ENCODE results near the gene NDUFB11. TPM values are rescaled to one million over a fixed set of nuclear protein-coding genes. Genes with fewer than 3 reads are reported as not detected.
A peak's percentile ranks its signal among the peaks of the same experiment; 100 is the strongest.

The NDUFB11 gene
- 100 to 1,000 TPM; 109 to 111 TPM for total RNA-seq

- peaks cover 28% of the 10 kb centered on the region for H3K4me1 Mint-ChIP-seq
- peaks cover 3% of the 10 kb centered on the region for H3K9me3 Mint-ChIP-seq
- H3K4me3 Mint-ChIP-seq, result peak within 1 kb of the TSS; percentile 94
- H3K27me3 Mint-ChIP-seq, result no peaks in the 10 kb centered on the region
- peaks cover 35% of the 10 kb centered on the region for H3K36me3 Mint-ChIP-seq (ENCODE audit: low read depth)
- CTCF ChIA-PET, result interaction anchor here (0.6 to 2.4 kb wide), 16 partner anchors 9 to 506 kb away, joined by 3 to 22 read pairs (median 4); no protein-coding TSS in a partner anchor
- peak within 1 kb of the TSS; percentile 99 for H3K27ac Mint-ChIP-seq
- DNase-seq, result peak; percentile 93
- POLR2A ChIA-PET, result interaction anchor here (1.2 kb wide), 1 partner anchor 46 kb away, joined by 6 read pairs; no protein-coding TSS in a partner anchor
These were observed at the start of gene NDUFB11, which contains the start of gene RBM10 for GRCh38 chrX:47144626-47145394. Gene NDUFB11, minus strand, starts transcription at chrX:47144702. Its CDS starts 23 bp downstream, at chrX:47144679. Gene RBM10, plus strand, starts transcription at chrX:47145221. Its CDS starts 2,261 bp downstream, at chrX:47147482.

- Mint-ChIP-seq H3K4me1 (peaks cover 56% of the 10 kb centered on the region), H3K4me3 (peak within 1 kb of the TSS; percentile 96), H3K36me3 (ENCODE audit: low read depth) (peaks cover 21% of the 10 kb centered on the region), H3K27me3 (no peaks in the 10 kb centered on the region), H3K27ac (peak within 1 kb of the TSS; percentile 98), H3K9me3 (no peaks in the 10 kb centered on the region)
- ChIA-PET POLR2A (interaction anchor here (0.6 kb wide), 1 partner anchor 64 kb away, joined by 3 read pairs; no protein-coding TSS in a partner anchor), CTCF (interaction anchor here (0.9 to 1.4 kb wide), 2 partner anchors 11 to 21 kb away, joined by 3 to 4 read pairs; no protein-coding TSS in a partner anchor)
- peak; percentile 94 for DNase-seq
These were observed 49.1 kb upstream of the NDUFB11 start, which contains the start of gene UBA1 for GRCh38 chrX:47193475-47194193. Gene UBA1, plus strand, starts transcription at chrX:47193829. Its CDS starts 4,974 bp downstream, at chrX:47198803.

DNA sequence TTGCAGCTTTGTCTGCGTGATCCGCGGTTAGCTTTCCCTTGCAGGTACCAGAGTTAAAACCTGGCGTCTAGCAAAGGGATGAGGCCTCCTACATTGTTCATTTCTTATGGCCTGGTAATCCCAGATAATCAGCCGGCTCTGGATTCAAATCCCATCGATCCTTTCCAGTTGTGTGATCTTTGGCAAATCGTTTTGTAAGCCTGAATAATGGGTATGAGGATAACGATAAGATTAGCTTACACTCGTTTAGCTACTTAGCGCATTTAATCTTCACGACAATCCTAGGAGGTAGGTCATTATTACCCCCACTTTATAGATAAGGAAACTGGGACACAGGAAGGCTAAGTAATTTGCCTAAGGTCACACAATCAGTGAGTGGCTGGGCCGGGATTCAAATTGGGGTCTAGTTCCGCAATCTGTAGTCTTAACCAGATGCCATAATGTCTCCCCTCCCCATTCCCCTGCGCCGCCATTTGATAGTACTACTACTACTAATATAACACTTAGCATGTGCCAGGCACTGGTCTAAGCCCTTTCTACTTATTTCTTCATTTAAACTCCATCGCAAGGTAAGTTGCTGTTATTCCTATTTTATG, 47.4 kb upstream of the NDUFB11 start:
- Mint-ChIP-seq H3K27ac (peak overlapping the region; percentile 95), H3K4me1 (peaks cover 44% of the 10 kb centered on the region), H3K9me3 (no peaks in the 10 kb centered on the region), H3K27me3 (no peaks in the 10 kb centered on the region), H3K36me3 (ENCODE audit: low read depth) (peaks cover 20% of the 10 kb centered on the region), H3K4me3 (peak overlapping the region; percentile 87)
- CTCF ChIA-PET, result interaction anchor here (1.5 kb wide), 1 partner anchor 26 kb away, joined by 4 read pairs; no protein-coding TSS in a partner anchor
- POLR2A ChIA-PET, result no interaction called here
- no peak for DNase-seq

DNA sequence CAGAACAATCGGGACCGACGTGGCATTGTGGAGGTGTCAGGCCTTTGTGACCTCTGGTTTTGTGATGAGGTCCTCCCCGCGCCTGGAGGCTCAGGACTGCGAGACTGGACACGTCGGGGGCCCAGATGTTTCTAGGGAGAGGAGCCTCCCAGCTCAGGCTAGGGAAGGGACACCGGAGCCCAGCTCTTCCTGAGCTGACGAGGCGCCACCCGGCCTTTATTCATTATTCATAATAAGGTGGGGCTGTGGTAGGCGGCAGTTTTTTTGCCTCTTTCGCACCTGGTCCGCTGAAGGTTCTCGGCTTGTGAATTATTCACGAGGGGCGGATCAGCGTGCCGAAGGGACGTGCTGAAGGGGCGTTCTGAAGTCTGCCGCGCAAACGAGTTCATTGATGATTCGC, 46.8 kb upstream of the NDUFB11 start:
- POLR2A ChIA-PET, result no interaction called here
- H3K4me1 Mint-ChIP-seq, result peaks cover 39% of the 10 kb centered on the region
- H3K4me3 Mint-ChIP-seq, result peak overlapping the region; percentile 87
- CTCF ChIA-PET, result interaction anchor here (1.2 to 2.0 kb wide), 4 partner anchors 26 to 332 kb away, joined by 4 to 9 read pairs (median 6); partner anchors contain the start of genes NDUFB11 and RBM10
- peak overlapping the region; percentile 95 for H3K27ac Mint-ChIP-seq
- peaks cover 19% of the 10 kb centered on the region for H3K36me3 Mint-ChIP-seq (ENCODE audit: low read depth)
- DNase-seq, result peak; percentile 59
- no peaks in the 10 kb centered on the region for H3K27me3 Mint-ChIP-seq
- no peaks in the 10 kb centered on the region for H3K9me3 Mint-ChIP-seq

GRCh38 chrX:47190445-47191269, 46.2 kb upstream of the NDUFB11 start:
- CTCF ChIA-PET, result interaction anchor here (0.9 to 2.0 kb wide), 6 partner anchors 14 to 333 kb away, joined by 3 to 9 read pairs (median 6); partner anchors contain the start of genes NDUFB11 and RBM10
- no peaks in the 10 kb centered on the region for H3K27me3 Mint-ChIP-seq
- POLR2A ChIA-PET, result interaction anchor here (1.0 kb wide), 1 partner anchor 46 kb away, joined by 6 read pairs; the partner anchor contains the start of genes NDUFB11 and RBM10
- no peaks in the 10 kb centered on the region for H3K9me3 Mint-ChIP-seq
- H3K27ac Mint-ChIP-seq, result peak overlapping the region; percentile 95
- H3K36me3 Mint-ChIP-seq (ENCODE audit: low read depth), result peaks cover 15% of the 10 kb centered on the region
- peaks cover 32% of the 10 kb centered on the region for H3K4me1 Mint-ChIP-seq
- H3K4me3 Mint-ChIP-seq, result peak overlapping the region; percentile 87
- peak; percentile 85 for DNase-seq

DNA sequence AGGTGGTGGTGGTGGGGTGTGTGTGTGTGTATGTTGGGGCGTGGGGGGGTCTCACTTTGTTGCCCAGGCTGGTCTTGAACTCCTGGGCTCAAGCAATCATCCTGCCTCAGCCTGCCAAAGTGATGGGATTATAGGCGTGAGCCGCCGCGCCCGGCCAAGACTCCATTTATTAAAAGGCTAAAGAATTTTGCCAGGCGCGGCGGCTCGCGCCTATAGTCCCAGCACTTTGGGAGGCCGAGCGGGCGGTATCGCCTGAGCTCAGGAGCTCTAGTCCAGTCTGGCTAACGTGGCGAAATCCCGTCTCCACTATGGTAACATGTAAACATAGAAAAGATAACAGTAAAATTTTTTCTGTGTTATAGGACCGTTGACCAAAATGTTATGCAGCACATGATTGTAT, 45.4 kb upstream of the NDUFB11 start:
- Mint-ChIP-seq H3K4me3 (no peak overlapping the region), H3K27ac (no peak overlapping the region), H3K27me3 (no peaks in the 10 kb centered on the region), H3K4me1 (peaks cover 27% of the 10 kb centered on the region), H3K36me3 (ENCODE audit: low read depth) (peaks cover 12% of the 10 kb centered on the region), H3K9me3 (no peaks in the 10 kb centered on the region)
- no peak for DNase-seq
- ChIA-PET CTCF (interaction anchor here (0.9 to 2.0 kb wide), 4 partner anchors 13 to 195 kb away, joined by 3 to 9 read pairs (median 6); partner anchors contain the start of genes NDUFB11 and RBM10), POLR2A (no interaction called here)

DNA sequence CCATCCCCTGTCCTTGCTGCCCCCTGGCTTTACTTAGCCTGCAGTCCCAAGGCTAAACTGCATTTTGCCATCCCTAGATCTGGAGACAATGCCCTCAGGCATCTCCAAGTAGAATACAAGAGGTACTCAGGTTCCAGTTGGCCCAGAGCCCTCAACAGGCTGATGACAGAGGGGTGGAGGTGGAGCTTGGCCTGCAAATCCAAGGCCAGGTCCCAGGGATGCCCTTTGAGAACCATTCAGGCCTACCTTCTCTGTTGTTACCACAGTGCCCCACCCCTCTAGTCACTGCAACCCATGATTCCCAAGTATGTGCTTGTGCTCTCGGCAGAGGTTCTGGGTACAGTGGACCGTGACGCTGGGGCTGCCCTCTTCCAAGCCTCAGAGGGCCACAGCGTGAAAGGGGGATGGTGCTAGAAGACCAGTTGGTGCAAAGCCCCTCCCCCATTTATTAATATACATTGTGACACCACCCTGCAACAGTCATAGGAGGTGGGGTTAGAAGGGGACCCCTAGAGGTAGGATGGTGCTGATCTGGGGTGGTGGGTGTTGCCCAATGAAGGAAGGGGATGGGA, 42.7 kb upstream of the NDUFB11 start:
- no peaks in the 10 kb centered on the region for H3K9me3 Mint-ChIP-seq
- H3K27ac Mint-ChIP-seq, result peak overlapping the region; percentile 7
- H3K4me3 Mint-ChIP-seq, result no peak overlapping the region
- ChIA-PET POLR2A (no interaction called here), CTCF (no interaction called here)
- no peaks in the 10 kb centered on the region for H3K27me3 Mint-ChIP-seq
- H3K4me1 Mint-ChIP-seq, result peaks cover 8% of the 10 kb centered on the region
- DNase-seq, result no peak
- peaks cover 19% of the 10 kb centered on the region for H3K36me3 Mint-ChIP-seq (ENCODE audit: low read depth)

DNA sequence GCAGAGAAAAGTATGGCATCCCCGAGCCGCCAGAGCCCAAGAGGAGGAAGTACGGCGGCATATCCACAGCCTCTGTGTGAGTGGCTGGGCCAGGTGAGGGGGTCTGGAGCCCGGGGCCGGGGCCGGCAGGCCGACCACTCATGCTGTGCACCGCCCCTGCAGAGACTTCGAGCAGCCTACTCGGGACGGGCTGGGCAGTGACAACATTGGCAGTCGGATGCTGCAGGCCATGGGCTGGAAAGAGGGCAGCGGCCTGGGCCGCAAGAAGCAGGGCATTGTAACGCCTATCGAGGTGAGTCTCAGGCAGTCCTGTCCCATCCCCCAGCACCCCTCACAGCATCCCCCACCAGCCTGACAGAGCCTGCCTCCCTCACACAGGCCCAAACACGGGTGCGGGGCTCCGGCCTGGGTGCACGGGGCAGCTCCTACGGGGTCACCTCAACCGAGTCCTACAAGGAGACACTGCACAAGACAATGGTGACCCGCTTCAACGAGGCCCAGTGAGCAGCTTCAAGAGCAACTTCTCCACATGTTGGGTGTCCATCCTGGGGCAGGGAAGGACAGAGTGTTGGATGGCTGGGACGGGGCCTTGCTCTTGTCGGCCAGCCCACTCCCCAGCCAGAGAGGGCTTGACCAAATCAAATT, 41.7 kb upstream of the NDUFB11 start:
- Mint-ChIP-seq H3K27me3 (no peaks in the 10 kb centered on the region), H3K4me1 (peaks cover 7% of the 10 kb centered on the region), H3K36me3 (ENCODE audit: low read depth) (peaks cover 21% of the 10 kb centered on the region), H3K27ac (peak overlapping the region; percentile 41), H3K4me3 (no peak overlapping the region), H3K9me3 (no peaks in the 10 kb centered on the region)
- POLR2A ChIA-PET, result no interaction called here
- CTCF ChIA-PET, result interaction anchor here (1.6 kb wide), 1 partner anchor 11 kb away, joined by 3 read pairs; no protein-coding TSS in a partner anchor
- no peak for DNase-seq

GRCh38 chrX:47185241-47185640, 40.7 kb upstream of the NDUFB11 start:
- peaks cover 3% of the 10 kb centered on the region for H3K4me1 Mint-ChIP-seq
- H3K27ac Mint-ChIP-seq, result no peak overlapping the region

DNA sequence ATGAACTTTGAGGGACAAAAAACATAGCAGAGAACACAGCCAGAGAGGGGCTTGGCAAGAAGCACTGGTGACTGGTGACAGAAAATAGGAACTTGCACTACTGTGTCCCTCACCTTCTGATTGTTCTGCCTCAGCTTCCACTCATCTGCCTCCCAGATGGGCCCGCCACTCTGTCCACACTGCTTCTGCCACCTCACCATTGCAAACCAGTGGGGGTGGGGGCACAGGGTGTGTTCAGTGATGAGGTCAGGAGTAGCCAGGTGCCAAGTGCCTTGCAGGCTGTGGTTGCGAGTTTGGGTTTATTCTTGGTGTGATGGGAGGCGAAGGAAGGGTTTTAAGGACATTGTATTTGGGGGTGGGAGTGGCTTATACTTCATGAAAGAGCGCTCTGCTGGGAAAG, 40.0 kb upstream of the NDUFB11 start:
- ChIA-PET CTCF (no interaction called here), POLR2A (no interaction called here)
- no peak overlapping the region for H3K4me3 Mint-ChIP-seq
- no peaks in the 10 kb centered on the region for H3K27me3 Mint-ChIP-seq
- no peak overlapping the region for H3K27ac Mint-ChIP-seq
- peaks cover 26% of the 10 kb centered on the region for H3K36me3 Mint-ChIP-seq (ENCODE audit: low read depth)
- H3K4me1 Mint-ChIP-seq, result peaks cover 2% of the 10 kb centered on the region
- DNase-seq, result no peak
- no peaks in the 10 kb centered on the region for H3K9me3 Mint-ChIP-seq

More at GRCh38 chrX:47185241-47185640, 40.7 kb upstream of the NDUFB11 start:
- POLR2A ChIA-PET, result no interaction called here
- DNase-seq, result no peak
- Mint-ChIP-seq H3K27me3 (no peaks in the 10 kb centered on the region), H3K4me3 (no peak overlapping the region), H3K9me3 (no peaks in the 10 kb centered on the region), H3K36me3 (ENCODE audit: low read depth) (peaks cover 25% of the 10 kb centered on the region)
- CTCF ChIA-PET, result interaction anchor here (1.0 to 1.6 kb wide), 2 partner anchors 10 to 328 kb away, joined by 3 read pairs; no protein-coding TSS in a partner anchor

DNA sequence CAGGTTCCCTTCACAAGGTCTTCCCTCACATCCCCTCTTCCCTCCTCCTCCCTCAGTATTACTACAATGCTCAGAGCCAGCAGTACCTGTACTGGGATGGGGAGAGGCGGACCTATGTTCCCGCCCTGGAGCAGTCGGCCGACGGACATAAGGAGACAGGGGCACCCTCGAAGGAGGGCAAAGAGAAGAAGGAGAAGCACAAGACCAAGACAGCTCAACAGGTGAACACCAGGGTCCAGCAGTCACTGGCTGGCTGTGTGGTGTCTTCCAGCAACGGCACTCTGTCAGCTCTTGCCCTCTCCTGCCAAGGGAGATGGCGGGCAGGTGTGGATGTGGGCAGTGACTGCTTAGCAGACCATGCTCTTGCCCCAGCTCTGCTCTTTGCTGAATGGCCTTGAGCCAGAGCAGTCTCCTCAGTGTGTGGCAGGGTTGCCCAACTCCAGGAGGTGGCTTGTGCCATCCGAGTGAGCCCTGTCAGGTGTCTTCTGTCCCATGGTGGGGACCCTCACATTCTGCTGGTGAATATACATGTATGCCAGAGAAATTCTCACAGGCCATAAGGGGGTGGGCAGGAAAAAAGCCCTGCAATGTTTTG, 37.7 kb upstream of the NDUFB11 start:
- no peak for DNase-seq
- Mint-ChIP-seq H3K9me3 (no peaks in the 10 kb centered on the region), H3K4me3 (no peak overlapping the region), H3K27me3 (no peaks in the 10 kb centered on the region), H3K4me1 (no peaks in the 10 kb centered on the region), H3K27ac (no peak overlapping the region), H3K36me3 (ENCODE audit: low read depth) (peaks cover 36% of the 10 kb centered on the region)
- POLR2A ChIA-PET, result no interaction called here
- CTCF ChIA-PET, result interaction anchor here (0.6 kb wide), 1 partner anchor 14 kb away, joined by 3 read pairs; no protein-coding TSS in a partner anchor
